ENCODE results near the gene RCN1. TPM values are rescaled to one million over a fixed set of nuclear protein-coding genes. Genes with fewer than 3 reads are reported as not detected.

The RCN1 gene
- total RNA-seq, 6 donors from 2014 or later, result 11.5 to 90.1 (median 49.8) TPM

GRCh38 chr11:32137869-32138268, 47.0 kb downstream of the RCN1 start:
- H3K36me3 ChIP-seq, result no peaks in the 10 kb centered on the region
- H3K4me3 ChIP-seq, result no peak overlapping the region
- 94 to 98% methylated on average over 3 of the region's 3 CpGs for WGBS, 2 donors
- ATAC-seq (ENCODE audit: low FRiP score in 2 of 2) (peak in 1 of 2 donors; percentile 27), DNase-seq (no peak)
- TF ChIP-seq EP300 (IDR thresholded peaks at IDR 0.05) (no peak), POLR2A (IDR thresholded peaks at IDR 0.05) (no peak), CTCF (IDR thresholded peaks at IDR 0.05) (no peak), POLR2AphosphoS5 (IDR thresholded peaks at IDR 0.05) (no peak)
- H3K27me3 ChIP-seq, result no peaks in the 10 kb centered on the region
- no peak overlapping the region for H3K27ac ChIP-seq
- H3K4me1 ChIP-seq, result no peaks in the 10 kb centered on the region
- no peaks in the 10 kb centered on the region for H3K9me3 ChIP-seq

GRCh38 chr11:32138902-32139301, 48.0 kb downstream of the RCN1 start:
- TF ChIP-seq EP300 (IDR thresholded peaks at IDR 0.05) (no peak), CTCF (IDR thresholded peaks at IDR 0.05) (no peak), POLR2AphosphoS5 (IDR thresholded peaks at IDR 0.05) (no peak), POLR2A (IDR thresholded peaks at IDR 0.05) (no peak)
- H3K9me3 ChIP-seq, result no peaks in the 10 kb centered on the region
- H3K36me3 ChIP-seq, result no peaks in the 10 kb centered on the region
- ATAC-seq (ENCODE audit: low FRiP score in 2 of 2) (no peak), DNase-seq (peak in 1 of 2 donors; percentile 31)
- no peak overlapping the region for H3K4me3 ChIP-seq
- H3K27me3 ChIP-seq, result no peaks in the 10 kb centered on the region
- WGBS, 2 donors, result 71 to 85% methylated on average over 3 of the region's 3 CpGs
- H3K27ac ChIP-seq, result no peak overlapping the region
- H3K4me1 ChIP-seq, result no peaks in the 10 kb centered on the region

GRCh38 chr11:32139896-32140520, 49.1 kb downstream of the RCN1 start:
- Histone ChIP-seq H3K9me3 (no peaks in the 10 kb centered on the region), H3K36me3 (no peaks in the 10 kb centered on the region), H3K4me3 (no peak overlapping the region), H3K4me1 (no peaks in the 10 kb centered on the region), H3K27ac (no peak overlapping the region), H3K27me3 (no peaks in the 10 kb centered on the region)
- no peak for DNase-seq
- ATAC-seq (ENCODE audit: low FRiP score in 2 of 2), result no peak
- TF ChIP-seq POLR2A (IDR thresholded peaks at IDR 0.05), result no peak
- TF ChIP-seq EP300 (IDR thresholded peaks at IDR 0.05), result no peak
- no peak for TF ChIP-seq POLR2AphosphoS5 (IDR thresholded peaks at IDR 0.05)
- TF ChIP-seq CTCF (IDR thresholded peaks at IDR 0.05), result no peak
- WGBS, 2 donors, result 82 to 83% methylated on average over 2 to 4 of the region's 4 CpGs

GRCh38 chr11:32141745-32142546, 51.1 kb downstream of the RCN1 start:
- no peaks in the 10 kb centered on the region for H3K4me1 ChIP-seq
- TF ChIP-seq POLR2AphosphoS5 (IDR thresholded peaks at IDR 0.05) (no peak), EP300 (IDR thresholded peaks at IDR 0.05) (no peak)
- H3K36me3 ChIP-seq, result no peaks in the 10 kb centered on the region
- H3K9me3 ChIP-seq, result no peaks in the 10 kb centered on the region
- DNase-seq (no peak), ATAC-seq (ENCODE audit: low FRiP score in 2 of 2) (no peak)
- H3K4me3 ChIP-seq, result no peak overlapping the region
- 83% methylated on average over 6 of the region's 6 CpGs for WGBS, 2 donors
- no peaks in the 10 kb centered on the region for H3K27me3 ChIP-seq
- H3K27ac ChIP-seq, result no peak overlapping the region

GRCh38 chr11:32143378-32143777, 52.5 kb downstream of the RCN1 start:
- Histone ChIP-seq H3K9me3 (no peaks in the 10 kb centered on the region), H3K4me3 (no peak overlapping the region), H3K36me3 (no peaks in the 10 kb centered on the region), H3K4me1 (no peaks in the 10 kb centered on the region), H3K27me3 (no peaks in the 10 kb centered on the region), H3K27ac (no peak overlapping the region)
- TF ChIP-seq EP300 (IDR thresholded peaks at IDR 0.05) (no peak), CTCF (IDR thresholded peaks at IDR 0.05) (no peak), POLR2AphosphoS5 (IDR thresholded peaks at IDR 0.05) (no peak), POLR2A (IDR thresholded peaks at IDR 0.05) (no peak)
- ATAC-seq (ENCODE audit: low FRiP score in 2 of 2), result no peak
- DNase-seq, result no peak
- WGBS, 2 donors, result 91 to 92% methylated on average over 8 of the region's 8 CpGs

Measured in upper lobe of left lung (tissue), 6 donors.